ENCODE measurements around the gene CSNK1G1. TPM values are rescaled to one million over a fixed set of nuclear protein-coding genes. Genes with fewer than 3 reads are reported as not detected.

The CSNK1G1 gene
- total and polyA plus RNA-seq, 2 donors (not counting 1 experiment from before 2014, with no cell fraction given), result 18.2 to 27.1 TPM

GRCh38 chr15:64285150-64285549, 70.8 kb downstream of the CSNK1G1 start:
- Histone ChIP-seq H3K27me3 (ENCODE audit: control insufficient read depth, insufficient read depth, low read length) (no peaks in the 10 kb centered on the region), H3K4me3 (replicated peaks in 1 of 4; ENCODE audit: control extremely low read depth in 1 of 4, insufficient read depth in 1 of 4, low read depth in 3 of 4, low read length in 4 of 4) (no peak overlapping the region), H3K36me3 (ENCODE audit: control insufficient read depth, insufficient read depth, low read length) (no peaks in the 10 kb centered on the region), H3K9me3 (ENCODE audit: control insufficient read depth, insufficient read depth, low read depth, low read length) (no peaks in the 10 kb centered on the region), H4K20me1 (ENCODE audit: control insufficient read depth, extremely low read depth, insufficient read depth, low read length) (no peaks in the 10 kb centered on the region), H3K4me1 (ENCODE audit: control insufficient read depth, extremely low read depth, insufficient read depth, low read length) (peaks cover 3% of the 10 kb centered on the region), H3K79me2 (ENCODE audit: control insufficient read depth, insufficient read depth, low read length) (peaks cover 18% of the 10 kb centered on the region), H3K4me2 (ENCODE audit: extremely low read depth, insufficient read depth, low read length) (no peak overlapping the region), H3K27ac (ENCODE audit: insufficient read depth, low read length) (no peak overlapping the region), H3K9ac (ENCODE audit: insufficient read depth, low read length) (no peak overlapping the region), H2AFZ (ENCODE audit: low read length) (no peak overlapping the region)
- no peak for TF ChIP-seq EZH2 (IDR thresholded peaks at IDR 0.05; ENCODE audit: low read length, missing control alignments)
- TF ChIP-seq, protein P1, sequence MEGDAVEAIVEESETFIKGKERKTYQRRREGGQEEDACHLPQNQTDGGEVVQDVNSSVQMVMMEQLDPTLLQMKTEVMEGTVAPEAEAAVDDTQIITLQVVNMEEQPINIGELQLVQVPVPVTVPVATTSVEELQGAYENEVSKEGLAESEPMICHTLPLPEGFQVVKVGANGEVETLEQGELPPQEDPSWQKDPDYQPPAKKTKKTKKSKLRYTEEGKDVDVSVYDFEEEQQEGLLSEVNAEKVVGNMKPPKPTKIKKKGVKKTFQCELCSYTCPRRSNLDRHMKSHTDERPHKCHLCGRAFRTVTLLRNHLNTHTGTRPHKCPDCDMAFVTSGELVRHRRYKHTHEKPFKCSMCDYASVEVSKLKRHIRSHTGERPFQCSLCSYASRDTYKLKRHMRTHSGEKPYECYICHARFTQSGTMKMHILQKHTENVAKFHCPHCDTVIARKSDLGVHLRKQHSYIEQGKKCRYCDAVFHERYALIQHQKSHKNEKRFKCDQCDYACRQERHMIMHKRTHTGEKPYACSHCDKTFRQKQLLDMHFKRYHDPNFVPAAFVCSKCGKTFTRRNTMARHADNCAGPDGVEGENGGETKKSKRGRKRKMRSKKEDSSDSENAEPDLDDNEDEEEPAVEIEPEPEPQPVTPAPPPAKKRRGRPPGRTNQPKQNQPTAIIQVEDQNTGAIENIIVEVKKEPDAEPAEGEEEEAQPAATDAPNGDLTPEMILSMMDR (conservative IDR thresholded peaks at IDR 0.05 in 1 of 2, IDR thresholded peaks at IDR 0.05 in 1 of 2; ENCODE audit: low read depth in 1 of 2, low read length in 2 of 2), result no peak
- DNase-seq (ENCODE audit: low read depth in 2 of 2), result no peak

DNA sequence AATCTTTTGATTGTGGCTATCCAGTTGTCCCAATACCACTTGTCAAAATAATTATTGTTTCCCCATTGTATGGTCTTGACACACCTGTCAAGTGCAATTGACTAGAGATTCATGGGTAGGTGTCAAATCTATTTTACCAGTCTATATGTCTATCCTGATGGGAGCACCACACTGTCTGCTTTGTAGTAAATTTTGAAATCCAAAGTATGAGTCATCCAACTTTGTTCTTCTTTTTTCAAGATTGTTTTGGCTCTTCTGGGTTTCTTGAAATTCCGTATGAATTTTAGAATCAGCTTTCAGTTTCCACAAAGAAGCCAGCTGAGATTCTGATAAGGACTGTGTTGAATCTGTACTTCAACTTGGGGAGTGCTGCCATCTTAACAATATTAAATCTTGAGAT, 71.9 kb downstream of the CSNK1G1 start:
- no peaks in the 10 kb centered on the region for H3K9me3 ChIP-seq (ENCODE audit: control insufficient read depth, insufficient read depth, low read depth, low read length)
- TF ChIP-seq, protein P1 (conservative IDR thresholded peaks at IDR 0.05 in 1 of 2, IDR thresholded peaks at IDR 0.05 in 1 of 2; ENCODE audit: low read depth in 1 of 2, low read length in 2 of 2), result no peak
- TF ChIP-seq EZH2 (IDR thresholded peaks at IDR 0.05; ENCODE audit: low read length, missing control alignments), result no peak
- H3K4me1 ChIP-seq (ENCODE audit: control insufficient read depth, extremely low read depth, insufficient read depth, low read length), result peaks cover 3% of the 10 kb centered on the region
- H3K4me2 ChIP-seq (ENCODE audit: extremely low read depth, insufficient read depth, low read length), result no peak overlapping the region
- H3K4me3 ChIP-seq (replicated peaks in 1 of 4; ENCODE audit: control extremely low read depth in 1 of 4, insufficient read depth in 1 of 4, low read depth in 3 of 4, low read length in 4 of 4), result peak overlapping the region in 1 of 4 experiments; percentile 16
- DNase-seq (ENCODE audit: low read depth in 2 of 2), result peak; percentile 59 to 73
- no peak overlapping the region for H2AFZ ChIP-seq (ENCODE audit: low read length)
- no peaks in the 10 kb centered on the region for H3K27me3 ChIP-seq (ENCODE audit: control insufficient read depth, insufficient read depth, low read length)
- no peak overlapping the region for H3K27ac ChIP-seq (ENCODE audit: insufficient read depth, low read length)
- no peaks in the 10 kb centered on the region for H4K20me1 ChIP-seq (ENCODE audit: control insufficient read depth, extremely low read depth, insufficient read depth, low read length)
- peaks cover 16% of the 10 kb centered on the region for H3K79me2 ChIP-seq (ENCODE audit: control insufficient read depth, insufficient read depth, low read length)
- H3K36me3 ChIP-seq (ENCODE audit: control insufficient read depth, insufficient read depth, low read length), result no peaks in the 10 kb centered on the region
- H3K9ac ChIP-seq (ENCODE audit: insufficient read depth, low read length), result no peak overlapping the region

DNA sequence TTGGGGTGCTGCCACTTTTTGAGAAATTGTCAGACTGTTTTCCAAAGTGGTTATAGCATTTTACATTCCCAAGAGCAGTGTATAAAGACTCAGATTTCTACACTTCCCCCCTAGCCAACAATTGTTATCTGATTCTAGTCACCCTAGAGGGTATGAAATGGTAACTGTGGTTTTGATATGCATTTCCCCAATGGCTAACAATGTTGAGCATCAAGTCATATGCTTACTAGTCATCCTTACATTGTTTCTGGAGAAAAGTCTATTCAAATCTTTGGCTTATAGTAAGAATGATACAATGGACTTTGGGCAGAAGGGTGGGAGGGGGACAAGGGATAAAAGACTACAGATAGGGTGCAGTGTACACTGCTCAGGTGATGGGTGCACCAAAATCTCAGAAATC, 73.3 kb downstream of the CSNK1G1 start:
- no peak overlapping the region for H2AFZ ChIP-seq (ENCODE audit: low read length)
- peak in 1 of 2 donors; percentile 62 for DNase-seq (ENCODE audit: low read depth in 2 of 2)
- H3K9ac ChIP-seq (ENCODE audit: insufficient read depth, low read length), result no peak overlapping the region
- no peaks in the 10 kb centered on the region for H3K9me3 ChIP-seq (ENCODE audit: control insufficient read depth, insufficient read depth, low read depth, low read length)
- no peak overlapping the region for H3K4me3 ChIP-seq (replicated peaks in 1 of 4; ENCODE audit: control extremely low read depth in 1 of 4, insufficient read depth in 1 of 4, low read depth in 3 of 4, low read length in 4 of 4)
- no peaks in the 10 kb centered on the region for H4K20me1 ChIP-seq (ENCODE audit: control insufficient read depth, extremely low read depth, insufficient read depth, low read length)
- no peak overlapping the region for H3K27ac ChIP-seq (ENCODE audit: insufficient read depth, low read length)
- H3K4me1 ChIP-seq (ENCODE audit: control insufficient read depth, extremely low read depth, insufficient read depth, low read length), result no peaks in the 10 kb centered on the region
- no peaks in the 10 kb centered on the region for H3K36me3 ChIP-seq (ENCODE audit: control insufficient read depth, insufficient read depth, low read length)
- TF ChIP-seq, protein P1 (conservative IDR thresholded peaks at IDR 0.05 in 1 of 2, IDR thresholded peaks at IDR 0.05 in 1 of 2; ENCODE audit: low read depth in 1 of 2, low read length in 2 of 2), result no peak
- TF ChIP-seq EZH2 (IDR thresholded peaks at IDR 0.05; ENCODE audit: low read length, missing control alignments), result no peak
- no peak overlapping the region for H3K4me2 ChIP-seq (ENCODE audit: extremely low read depth, insufficient read depth, low read length)
- H3K27me3 ChIP-seq (ENCODE audit: control insufficient read depth, insufficient read depth, low read length), result no peaks in the 10 kb centered on the region
- H3K79me2 ChIP-seq (ENCODE audit: control insufficient read depth, insufficient read depth, low read length), result peaks cover 13% of the 10 kb centered on the region
